ENCODE results near the gene CARHSP1.

DNA sequence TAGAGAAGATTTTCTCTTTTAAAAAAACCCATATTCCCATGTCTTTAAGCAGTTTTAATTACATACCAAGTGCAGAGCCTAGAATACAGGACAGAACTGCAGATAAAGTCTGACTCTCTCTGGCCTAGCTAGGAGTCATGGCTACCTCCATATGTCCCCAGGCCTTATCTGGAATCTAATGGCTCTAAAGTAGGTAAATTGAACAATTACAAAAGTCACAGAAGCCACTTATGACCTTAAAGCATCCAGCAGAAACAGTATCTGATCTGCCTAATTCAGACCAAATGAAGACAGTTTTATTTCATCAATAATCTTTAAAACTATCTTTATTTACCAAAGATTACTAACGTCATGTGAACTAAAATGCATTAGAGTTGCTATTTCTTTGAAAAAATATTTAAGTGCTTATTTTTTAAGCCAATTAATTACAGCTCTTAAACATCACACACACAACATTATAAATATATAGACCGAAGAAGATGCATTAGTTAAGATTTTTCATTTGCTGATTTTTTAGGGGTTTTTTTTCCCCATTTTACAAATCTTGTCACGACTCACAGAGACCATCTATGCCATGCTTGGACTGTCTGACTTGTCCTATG, 42.4 kb downstream of the CARHSP1 start:
- TF ChIP-seq CTCF (IDR thresholded peaks at IDR 0.05): no peak
- no peak for TF ChIP-seq ZFX (IDR thresholded peaks at IDR 0.05; ENCODE audit: borderline replicate concordance)
